HG02973 (cell line): Measurements from ENCODE around the gene CELF2.
A peak's percentile ranks its signal among the peaks of the same experiment; 100 is the strongest.
"Not testable (repeated sequence)": the region's sequence is repeated elsewhere in the genome, so short reads cannot be mapped to it uniquely, and the experiment has no call there.

Source experiments
- ATAC-seq: cut with Tn5 transposase; IDR thresholded peaks from one replicate; pipeline ENCODE4 v1.9.1; 2021; ENCODE audit warnings: moderate library complexity; ENCODE audit not compliant: unreplicated experiment

CELF2 gene

DNA sequence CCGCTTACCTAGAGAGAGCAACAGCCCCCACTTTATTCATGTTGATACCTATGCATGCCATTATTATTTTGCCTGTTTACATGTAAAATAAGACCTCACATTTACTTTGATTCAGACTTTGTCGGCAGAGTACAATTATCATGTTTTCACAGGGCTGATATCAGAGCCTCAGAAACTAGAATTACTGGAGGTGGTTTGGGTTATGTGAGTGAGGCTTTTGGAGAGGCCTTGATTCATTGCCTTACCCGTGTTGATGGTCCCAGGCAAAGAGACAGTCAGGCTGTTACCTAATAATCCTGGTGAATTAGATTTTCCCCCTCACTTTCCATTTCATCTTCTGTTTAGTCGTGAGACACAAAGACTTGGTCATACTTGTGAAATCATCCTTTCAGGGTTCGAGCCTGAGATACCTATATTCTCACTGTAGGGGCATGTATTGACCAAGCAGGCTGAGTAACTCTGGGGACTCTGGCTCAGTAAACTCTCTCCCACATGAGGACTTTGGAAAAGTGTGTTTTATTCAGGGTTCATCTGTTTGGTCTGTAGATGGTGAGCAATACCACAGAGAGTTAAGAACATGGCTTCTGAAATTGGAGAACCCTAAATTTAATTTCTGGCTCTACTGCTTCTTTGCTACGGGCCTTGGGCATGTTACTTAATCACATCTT, 150.9 kb downstream of the CELF2 start:
- ATAC-seq = no peak

DNA sequence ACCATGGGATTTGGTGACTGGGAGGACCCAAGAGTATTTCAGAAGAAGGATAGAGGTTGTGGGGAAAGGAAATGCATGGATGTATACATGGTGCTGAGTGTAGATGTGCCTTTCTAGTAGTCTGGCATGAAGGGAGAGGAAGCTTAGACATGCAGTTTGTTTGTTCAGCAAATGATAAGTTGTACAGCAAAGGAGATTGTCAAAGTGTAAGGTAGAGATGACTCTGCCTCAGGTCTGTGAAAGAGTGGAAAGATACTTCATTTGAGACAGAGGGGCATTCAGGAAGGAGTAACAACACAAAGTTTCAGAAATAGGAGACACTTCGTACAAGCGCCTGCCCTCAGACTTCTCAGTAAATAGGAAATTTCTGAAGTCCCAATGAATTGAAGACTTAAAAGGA, 152.3 kb downstream of the CELF2 start:
- no peak for ATAC-seq

DNA sequence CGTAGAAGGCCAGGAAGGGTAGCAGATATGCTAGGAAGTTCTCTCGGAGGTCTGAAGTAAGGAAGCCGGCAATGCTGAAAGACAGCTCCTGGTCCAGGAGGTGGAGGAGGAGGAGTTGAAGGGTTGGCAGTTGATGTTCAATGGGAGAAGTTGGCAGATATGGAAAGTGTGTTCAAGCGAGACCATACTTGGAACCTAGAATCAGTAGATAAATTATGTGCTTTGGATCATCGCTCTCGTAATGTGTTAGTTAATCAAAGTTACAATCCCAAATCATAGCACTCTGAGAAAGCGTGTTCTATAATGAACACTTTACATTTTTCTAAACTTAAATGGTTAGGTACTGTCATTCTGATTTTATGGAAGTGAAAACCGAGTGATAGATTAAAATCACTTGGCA, 152.9 kb downstream of the CELF2 start:
- no peak for ATAC-seq

DNA sequence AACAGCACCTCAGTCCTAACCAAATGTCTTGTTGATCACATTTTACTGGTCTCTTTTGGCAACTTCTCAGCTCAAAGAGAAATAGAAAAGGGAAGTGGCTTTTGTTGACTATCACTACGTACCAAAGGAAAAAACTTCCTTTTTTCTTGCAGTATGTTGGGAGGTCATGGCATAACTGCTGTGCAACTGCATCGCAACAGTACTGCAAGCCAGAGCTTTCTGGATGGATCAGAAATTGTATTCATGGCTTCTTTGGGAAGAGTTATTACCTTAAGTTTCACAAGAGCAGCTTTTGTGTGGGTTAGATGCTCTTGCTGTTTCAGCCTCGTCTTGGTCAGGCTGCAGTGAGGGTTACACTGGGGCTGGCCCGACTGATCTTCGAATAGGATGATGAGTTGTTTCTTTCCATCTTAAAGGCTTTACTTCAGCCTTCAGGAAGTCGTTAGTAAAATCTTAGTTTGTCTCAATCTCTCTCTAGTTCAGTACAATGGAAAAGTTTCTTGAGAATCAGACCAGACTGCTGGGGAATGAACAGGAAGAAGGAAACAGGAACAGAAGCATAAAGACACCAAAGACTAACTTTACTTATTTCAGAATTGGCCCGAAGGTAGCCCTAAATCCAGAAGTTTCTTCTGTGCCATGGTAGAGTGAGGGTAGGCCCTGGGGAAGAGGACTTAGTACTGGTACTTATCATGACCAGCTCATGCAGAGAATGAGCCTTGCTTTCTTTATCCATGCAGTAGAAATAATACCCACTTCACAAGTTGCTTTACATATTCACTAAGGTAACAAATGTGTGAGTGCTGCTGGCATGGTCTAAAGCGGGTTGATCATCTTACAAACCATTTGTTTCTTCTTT, 153.6 kb downstream of the CELF2 start:
- peak; percentile 34 for ATAC-seq

DNA sequence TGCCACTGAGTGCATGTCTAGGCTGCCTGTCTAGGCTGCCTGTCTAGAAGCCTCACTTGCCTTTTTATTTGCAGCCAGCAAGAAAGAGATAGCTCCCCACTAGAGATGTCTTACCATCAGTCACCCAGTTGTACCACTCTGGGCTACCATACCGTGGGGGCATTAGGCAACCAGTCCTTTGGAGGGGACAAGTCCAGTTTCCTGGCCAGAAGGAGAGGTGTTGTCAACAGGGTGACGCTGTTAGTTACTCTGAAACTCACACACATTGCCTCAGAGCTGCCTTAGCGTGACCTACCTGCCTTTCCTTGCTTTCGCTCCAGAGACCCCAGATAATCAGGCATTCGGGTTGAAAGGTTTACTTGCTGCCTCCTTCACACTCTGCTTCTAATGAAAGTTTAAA, 155.4 kb downstream of the CELF2 start:
- no peak for ATAC-seq

DNA sequence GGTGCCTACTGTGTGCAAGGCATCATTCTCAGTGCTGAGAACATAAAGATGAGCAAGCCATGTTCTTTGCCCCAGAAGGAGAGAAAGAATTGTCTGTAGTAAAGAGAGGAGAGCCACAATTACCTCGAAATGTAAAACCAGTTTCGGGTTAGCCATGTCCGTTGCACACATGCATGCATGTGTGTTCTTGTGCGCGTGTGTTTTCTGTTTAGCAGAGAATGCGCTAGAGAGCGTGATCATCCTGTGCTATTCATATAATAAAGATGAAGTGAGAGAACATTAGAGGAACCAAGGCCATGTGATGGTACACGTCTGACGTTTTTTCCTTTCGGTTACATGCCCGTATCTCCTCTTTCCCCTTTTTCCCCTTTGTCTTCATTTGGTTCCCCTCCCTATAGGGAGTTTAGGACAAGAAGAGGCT, 158.2 kb downstream of the CELF2 start:
- ATAC-seq = peak; percentile 33

DNA sequence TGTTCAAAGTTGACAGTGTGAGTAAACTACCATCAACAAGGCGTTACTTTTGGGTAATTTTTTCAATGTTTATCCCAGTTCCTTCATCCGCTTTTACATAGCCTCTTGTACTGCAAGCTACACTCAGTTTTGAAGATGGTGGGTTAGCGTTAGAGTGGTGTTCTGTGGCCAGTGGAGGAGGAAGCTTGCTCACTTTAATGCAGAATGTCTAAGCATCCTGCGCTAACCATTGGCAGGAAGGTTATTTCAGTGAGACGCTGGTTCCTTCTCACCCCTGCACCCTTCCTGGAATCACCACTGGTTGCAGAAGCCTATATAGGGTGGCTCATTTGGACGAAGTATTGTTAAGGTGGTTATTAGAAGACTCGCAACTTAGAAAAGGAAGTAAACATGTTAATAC, 159.1 kb downstream of the CELF2 start:
- ATAC-seq = no peak

DNA sequence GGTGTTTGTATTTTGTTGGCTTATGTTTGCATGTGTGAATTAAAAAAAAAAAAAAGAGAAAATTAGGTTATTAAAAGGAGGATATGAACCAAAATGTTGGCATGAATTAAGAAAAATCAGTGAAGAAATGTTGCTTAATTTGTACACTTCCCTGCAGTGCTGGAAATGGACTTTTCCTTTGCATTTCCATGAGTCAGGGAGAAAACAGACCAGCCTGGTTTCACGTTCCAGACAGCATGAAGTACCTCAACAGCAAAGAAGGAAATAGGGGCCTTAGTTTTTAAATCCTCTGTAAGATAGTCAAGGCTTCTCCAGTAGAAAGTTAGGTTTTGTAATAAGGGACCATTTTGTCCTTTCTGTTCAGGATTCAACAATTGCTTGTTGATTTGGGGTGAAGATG, 159.7 kb downstream of the CELF2 start:
- no peak for ATAC-seq

DNA sequence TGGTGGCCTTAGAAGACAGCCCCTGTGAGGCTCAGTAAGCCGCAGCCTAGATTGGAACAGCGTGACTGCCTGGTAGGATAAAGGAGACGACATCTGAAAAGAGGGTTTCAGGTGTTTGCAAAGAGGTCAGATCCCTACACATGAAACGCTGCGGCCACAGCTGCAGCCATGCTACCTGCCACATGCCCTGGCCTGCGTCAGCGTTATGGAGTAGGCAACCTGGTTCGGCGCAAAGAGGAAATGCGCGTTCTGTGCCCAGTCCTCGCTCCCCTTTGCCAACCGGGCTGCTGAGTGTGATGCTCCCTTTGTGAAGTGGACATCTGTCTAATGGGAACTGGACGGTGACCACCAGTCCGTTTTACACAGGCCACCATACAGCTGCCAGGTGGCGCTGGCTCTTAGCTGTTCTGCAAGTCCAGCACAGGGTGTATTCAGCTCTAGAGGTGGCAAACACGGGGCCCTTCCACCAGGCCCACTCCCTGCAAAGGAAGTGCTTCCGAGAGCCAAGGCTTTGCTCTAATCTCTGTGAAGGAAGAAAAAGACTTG, 160.3 kb downstream of the CELF2 start:
- no peak for ATAC-seq

DNA sequence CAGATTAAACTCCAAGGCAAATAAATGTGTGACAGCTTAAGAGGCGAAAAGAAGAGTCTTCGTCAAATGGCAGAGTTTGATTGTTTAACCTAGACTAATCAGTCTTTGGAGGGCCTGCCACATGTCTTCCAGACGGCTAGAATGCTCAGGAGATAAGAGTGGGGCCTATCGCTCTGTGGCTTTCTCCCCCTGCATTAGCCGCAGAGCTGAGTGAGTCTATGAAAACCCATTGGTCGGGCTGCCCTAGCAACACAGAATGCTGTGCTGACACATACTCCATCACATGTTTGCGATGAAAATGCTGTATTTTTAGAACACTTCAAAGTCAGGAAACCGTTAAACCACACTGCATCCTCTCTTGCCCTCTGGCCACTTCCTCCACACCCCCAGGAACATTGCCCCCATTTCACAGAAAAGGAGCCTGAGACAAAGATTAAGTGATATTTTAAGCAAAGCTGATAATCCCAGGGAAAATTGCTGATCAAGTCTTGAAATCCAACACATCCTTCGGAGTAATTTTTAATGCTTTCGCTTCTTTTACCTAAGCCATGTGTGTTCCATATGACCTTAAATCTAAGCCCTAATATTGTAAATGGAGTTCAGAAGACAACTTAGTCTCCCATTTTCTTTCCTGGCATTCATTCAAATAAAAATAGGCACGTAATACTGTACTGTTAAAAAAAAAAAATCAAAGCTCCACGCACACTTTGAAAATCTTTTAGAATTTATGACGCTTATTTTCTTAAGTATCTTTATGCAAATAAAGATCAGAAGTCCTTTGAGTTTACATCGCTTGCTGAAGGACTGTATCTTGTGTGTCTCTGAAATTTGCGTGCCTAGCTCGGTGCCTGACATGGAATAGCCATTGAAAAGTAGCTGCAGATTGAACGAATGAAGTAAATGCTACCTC, 161.2 kb downstream of the CELF2 start:
- ATAC-seq = peak; percentile 84

DNA sequence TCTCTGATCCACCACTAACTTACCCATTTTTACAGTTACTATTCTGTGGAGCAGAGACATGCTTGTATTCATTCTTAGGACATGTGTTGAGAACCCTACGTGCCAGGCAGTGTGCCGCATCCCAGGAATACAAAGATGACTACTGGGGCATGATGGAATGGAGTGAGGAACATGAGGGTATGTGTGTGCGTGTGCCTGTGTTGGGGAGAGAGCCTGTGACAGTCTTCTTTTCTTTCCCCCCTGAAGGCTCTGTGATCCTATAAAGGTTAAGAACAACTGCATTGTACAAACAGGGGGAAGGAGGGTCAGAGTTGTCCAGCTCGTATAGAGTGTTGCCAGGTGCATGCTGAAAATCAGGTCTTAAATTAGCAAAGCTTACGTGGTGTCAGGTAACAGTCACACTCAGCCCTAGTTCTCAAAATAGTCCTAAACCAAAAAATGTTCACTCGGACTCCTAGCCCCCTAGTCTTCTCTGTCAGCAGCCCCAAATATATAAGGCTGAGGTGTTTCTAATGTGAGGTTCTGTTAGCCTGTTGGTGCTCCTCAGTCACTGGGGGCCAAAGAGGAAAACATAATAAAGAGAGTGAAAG, 161.9 kb downstream of the CELF2 start:
- ATAC-seq = no peak

DNA sequence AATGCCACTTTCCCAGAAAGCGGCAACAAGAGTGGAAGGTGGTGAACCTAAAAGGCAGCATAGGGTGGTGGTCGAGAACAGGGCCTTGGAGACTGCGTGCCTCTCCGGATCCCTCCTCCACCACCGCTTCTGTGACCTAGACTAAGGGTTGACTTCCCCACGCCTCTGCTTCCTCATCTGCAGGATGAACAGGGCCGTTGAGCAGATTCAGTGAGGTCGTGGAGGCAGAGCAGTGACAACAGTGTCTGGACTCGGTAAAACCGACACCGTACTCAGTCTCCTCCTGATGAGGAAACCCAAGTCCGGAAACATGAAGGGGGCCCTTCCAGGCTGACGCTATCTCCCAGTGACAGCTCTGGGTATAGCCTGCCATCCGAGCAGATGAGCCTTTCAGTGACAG, 162.6 kb downstream of the CELF2 start:
- peak; percentile 27 for ATAC-seq

DNA sequence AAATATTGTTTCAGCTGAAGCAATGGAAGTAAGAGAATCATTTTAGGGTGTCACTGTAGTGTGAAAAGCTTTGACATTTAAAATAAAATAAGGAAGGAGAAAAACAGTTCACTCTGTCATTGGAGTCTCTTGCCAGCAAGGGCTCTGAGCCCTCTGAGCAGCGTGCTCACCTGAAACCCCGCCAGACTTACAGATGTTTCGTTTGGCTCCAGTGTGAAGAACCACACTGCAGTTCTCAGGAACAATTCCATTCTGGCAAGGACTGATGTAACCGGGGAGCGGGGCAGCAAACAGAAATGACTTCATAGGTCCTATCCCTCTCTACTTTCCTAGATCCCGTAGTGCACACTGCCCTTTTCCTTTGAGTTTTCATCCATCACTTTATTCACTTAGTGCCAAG, 164.3 kb downstream of the CELF2 start:
- no peak for ATAC-seq

DNA sequence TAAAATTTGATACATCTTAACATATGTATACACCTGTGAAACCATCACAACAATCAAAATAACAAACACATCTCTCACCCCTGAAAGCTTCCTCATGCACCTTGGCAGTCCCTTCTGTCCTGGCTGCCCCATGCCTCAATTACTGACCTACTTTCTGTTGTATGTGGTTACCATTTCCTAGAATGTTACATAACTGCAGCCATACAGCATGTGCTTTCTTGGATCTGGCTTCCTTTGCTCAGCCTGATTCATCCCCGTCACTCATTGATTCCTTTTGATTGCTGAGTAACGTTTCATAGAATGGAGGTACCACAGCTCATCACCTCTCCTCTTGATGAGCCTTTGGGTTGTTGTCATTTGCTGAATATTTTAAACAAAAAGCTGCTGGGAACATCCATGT, 165.3 kb downstream of the CELF2 start:
- ATAC-seq = no peak

DNA sequence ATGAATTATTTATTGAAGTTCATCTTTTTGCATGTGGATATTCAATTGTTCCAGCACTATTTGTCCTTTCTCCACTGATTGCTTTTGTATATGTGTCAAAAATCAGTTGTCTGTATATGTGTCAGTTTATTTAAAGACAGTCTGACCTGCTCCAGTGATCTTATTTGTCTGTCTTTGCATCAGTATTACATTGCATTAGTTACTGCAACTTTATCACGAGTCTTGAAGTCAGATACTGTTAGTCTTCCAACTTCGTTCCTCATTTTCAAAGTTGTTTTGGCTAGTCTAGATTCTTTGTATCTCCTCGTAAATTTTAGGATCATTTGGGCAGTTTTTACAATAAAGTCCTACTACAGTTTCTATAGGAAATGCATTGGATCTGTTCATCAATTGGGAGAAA, 166.4 kb downstream of the CELF2 start:
- no peak for ATAC-seq

DNA sequence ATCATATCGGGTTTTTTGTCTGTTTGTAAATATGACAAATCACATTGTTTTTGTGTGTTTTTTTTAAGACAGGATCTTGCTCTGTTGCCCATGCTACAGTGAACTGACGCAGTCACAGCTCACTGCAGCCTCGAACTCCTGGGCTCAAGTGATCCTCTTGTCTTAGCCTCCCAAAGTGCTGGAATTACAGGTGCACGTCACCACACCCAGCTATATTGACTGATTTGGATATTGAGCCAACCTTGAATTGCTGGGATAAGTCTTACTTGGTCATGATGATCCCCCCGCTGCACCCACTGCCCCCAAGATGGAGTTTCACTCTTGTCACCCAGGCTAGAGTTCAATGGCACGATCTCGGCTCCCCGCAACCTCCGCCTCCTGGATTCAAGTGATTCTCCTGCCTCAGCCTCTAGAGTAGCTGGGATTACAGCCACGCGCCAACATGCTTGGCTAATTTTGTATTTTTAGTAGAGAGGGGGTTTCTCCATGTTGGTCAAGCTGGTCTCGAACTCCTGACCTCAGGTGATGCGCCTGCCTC, 167.5 kb downstream of the CELF2 start:
- not testable (repeated sequence) for ATAC-seq

DNA sequence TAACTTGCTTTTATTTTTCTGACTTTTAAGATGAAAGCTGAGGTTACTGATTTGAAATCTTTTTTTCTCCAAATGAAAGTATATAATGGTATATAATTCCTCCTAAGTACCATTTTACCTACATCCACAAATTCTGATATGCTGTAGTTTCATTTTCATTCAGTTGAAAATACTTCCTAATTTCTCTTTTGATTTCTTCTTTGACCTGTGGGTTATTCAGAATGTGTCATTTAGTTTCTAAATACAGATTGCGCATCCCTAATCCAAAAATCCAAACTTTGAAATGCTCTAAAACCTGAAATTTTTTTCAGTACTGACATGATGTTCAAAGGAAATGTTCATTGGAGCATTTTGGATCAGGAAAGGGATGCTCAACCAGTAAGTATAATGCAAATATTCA, 168.7 kb downstream of the CELF2 start:
- no peak for ATAC-seq

DNA sequence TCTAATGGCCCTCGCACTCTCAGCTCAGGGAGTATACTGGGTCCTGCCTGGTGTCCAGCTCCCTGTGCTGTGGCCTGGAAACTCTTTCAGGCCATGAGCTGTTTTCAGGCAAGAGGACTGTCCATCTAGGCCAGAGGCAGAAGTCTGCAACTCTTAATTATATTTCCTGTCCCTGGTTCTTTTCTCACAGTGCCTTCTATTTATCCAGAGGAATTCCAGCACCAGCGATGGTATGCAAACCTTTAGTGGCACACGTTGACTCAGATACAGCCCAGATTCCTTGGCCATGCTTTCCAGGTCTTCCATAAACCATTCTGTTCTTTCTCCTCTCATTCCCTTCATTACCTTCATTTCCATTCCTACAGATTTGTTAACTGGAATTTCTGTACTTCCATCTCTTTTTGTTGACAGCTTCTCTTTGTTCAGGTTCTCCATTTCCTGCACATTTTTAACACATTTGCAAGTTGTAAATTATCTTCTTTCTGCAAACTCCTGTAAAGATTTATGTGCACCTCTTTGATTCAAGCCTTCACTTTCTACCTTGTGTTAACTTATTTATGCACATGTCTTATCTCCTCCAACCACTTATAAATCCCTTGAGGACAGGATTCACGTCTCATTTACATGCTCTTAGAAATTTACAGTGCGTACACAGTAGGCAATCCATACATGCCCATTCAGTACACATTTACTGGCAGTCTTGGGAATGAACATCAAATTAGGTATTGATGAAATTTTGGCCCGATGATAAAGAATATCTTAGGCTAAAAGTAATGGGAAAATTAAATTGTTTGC, 172.1 kb downstream of the CELF2 start:
- no peak for ATAC-seq

DNA sequence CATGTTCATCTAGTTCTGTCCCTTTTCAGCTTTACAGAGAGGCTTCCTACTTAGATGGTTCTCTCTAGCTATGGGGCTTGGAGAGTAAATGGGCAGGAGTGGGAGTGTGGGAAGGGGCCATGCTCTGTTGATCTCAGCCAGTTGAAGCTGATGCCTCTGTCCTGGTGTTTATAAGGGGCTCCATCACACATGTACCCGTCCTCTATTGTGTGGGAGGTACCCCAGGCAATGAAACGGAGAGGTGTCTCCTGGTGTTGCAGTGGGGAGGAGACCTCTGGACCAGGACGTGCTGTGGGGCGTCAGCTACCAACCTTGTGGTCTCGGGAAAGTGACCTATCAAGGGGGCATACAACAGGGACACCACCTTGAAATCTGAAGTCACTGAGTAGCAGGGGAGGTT, 173.5 kb downstream of the CELF2 start:
- ATAC-seq = no peak

DNA sequence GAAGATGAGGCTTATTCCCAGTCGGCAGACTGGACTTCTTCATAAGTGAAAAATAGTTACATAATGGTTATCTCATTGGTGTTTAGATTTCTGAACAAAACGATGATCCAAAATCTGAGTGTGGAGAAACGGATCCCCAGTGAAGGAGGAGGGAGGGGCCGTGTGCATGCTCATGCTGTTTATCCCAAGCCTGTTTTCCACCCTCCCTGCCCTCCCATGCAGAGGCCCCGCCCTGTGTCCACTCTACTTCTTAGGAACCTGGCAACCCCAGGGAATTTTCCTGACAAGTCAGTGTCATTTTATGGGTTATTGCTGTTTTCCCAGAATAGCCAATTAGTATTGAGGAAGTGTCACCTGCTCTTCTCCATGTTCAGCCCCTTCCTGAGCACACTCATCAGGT, 174.0 kb downstream of the CELF2 start:
- ATAC-seq = no peak
